ENCODE data around the gene TMEM212. TPM values are rescaled to one million over a fixed set of nuclear protein-coding genes. Genes with fewer than 3 reads are reported as not detected.

The TMEM212 gene
- polyA plus RNA-seq, 2 of the 4 experiments (the other 2 are of a cell fraction) = not detected

DNA sequence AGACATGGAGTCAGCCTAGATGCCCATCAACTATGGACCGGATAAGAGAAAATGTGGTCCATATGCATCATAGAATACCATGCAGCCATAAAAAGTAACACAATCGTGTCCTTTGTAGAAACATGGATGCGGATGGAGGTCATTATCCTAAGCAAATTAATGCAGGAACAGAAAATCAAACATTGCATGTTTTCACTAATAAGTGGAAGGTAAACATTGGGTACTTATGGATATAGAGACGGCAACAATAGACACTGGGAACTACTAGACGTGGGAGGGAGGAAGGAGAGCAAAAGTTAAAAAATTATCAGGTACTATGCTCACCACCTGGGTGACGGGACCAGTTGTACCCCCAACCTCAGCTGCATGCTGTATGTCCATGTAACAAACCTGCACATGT, 35.3 kb upstream of the TMEM212 start:
- H3K4me2 ChIP-seq = no peak overlapping the region; the same call in 2 of the 3 replicates
- POLR2A ChIA-PET = no interaction called here
- 91% methylated on average over 6 of the region's 6 CpGs for WGBS (ENCODE audit: missing lambda C conversion rate)
- DNase-seq (ENCODE audit: low read depth in 1 of 2, low spot score in 1 of 2) (no peak), FAIRE-seq (no peak), ATAC-seq (no peak)
- peak overlapping the region in 1 of 2 experiments; percentile 95; a peak in 3 of 6 replicates for H3K27ac ChIP-seq
- no peak overlapping the region for H3K4me3 ChIP-seq
- no peaks in the 10 kb centered on the region for H3K9me3 ChIP-seq
- H3K4me1 ChIP-seq = peaks cover 63% of the 10 kb centered on the region
- TF ChIP-seq BCL3 (IDR thresholded peaks at IDR 0.05) (no peak), RAD21 (conservative IDR thresholded peaks at IDR 0.05 in 1 of 2, IDR thresholded peaks at IDR 0.05 in 1 of 2) (no peak), PBX3 (IDR thresholded peaks at IDR 0.05) (no peak), EHF (CRISPR knock-in tag; IDR thresholded peaks at IDR 0.05) (no peak), TP53 (CRISPR knock-in tag; IDR thresholded peaks at IDR 0.05) (no peak), HDAC2 (IDR thresholded peaks at IDR 0.05) (no peak), JUNB (IDR thresholded peaks at IDR 0.05) (no peak), SMC3 (IDR thresholded peaks at IDR 0.05) (no peak), CEBPB (IDR thresholded peaks at IDR 0.05) (no peak), FOXS1 (CRISPR knock-in tag; IDR thresholded peaks at IDR 0.05) (no peak), ESRRA (IDR thresholded peaks at IDR 0.05; ENCODE audit: borderline replicate concordance, low read length) (no peak), CHD4 (IDR thresholded peaks at IDR 0.05; ENCODE audit: borderline replicate concordance) (no peak), RCOR1 (IDR thresholded peaks at IDR 0.05; ENCODE audit: low read depth, low read length) (no peak), HOXA7 (CRISPR knock-in tag; IDR thresholded peaks at IDR 0.05) (no peak), MAX (IDR thresholded peaks at IDR 0.05) (no peak), HMGXB4 (CRISPR knock-in tag; IDR thresholded peaks at IDR 0.05; ENCODE audit: borderline replicate concordance) (no peak), POLR2AphosphoS2 (conservative IDR thresholded peaks at IDR 0.05; ENCODE audit: low read length) (no peak)
- TF ChIP-seq, protein P1, sequence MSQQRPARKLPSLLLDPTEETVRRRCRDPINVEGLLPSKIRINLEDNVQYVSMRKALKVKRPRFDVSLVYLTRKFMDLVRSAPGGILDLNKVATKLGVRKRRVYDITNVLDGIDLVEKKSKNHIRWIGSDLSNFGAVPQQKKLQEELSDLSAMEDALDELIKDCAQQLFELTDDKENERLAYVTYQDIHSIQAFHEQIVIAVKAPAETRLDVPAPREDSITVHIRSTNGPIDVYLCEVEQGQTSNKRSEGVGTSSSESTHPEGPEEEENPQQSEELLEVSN (IDR thresholded peaks at IDR 0.05; ENCODE audit: borderline replicate concordance, low read depth) = no peak
- TF ChIP-seq, protein P2, sequence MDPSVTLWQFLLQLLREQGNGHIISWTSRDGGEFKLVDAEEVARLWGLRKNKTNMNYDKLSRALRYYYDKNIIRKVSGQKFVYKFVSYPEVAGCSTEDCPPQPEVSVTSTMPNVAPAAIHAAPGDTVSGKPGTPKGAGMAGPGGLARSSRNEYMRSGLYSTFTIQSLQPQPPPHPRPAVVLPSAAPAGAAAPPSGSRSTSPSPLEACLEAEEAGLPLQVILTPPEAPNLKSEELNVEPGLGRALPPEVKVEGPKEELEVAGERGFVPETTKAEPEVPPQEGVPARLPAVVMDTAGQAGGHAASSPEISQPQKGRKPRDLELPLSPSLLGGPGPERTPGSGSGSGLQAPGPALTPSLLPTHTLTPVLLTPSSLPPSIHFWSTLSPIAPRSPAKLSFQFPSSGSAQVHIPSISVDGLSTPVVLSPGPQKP (IDR thresholded peaks at IDR 0.05; ENCODE audit: low read depth, low read length) = no peak
- CTCF ChIA-PET = no interaction called here

DNA sequence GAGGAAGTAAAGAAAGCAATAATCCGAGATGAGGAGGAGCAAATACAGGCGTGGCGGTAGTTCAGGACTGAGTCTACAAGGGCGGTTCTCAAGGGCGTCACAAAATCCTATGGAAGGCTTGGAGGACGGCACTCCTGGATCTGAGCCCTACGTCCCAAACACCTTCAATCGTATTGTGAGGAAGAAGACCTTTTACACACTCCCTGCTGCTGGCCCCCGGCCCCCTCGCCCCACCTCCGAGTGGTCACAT, 33.6 kb upstream of the TMEM212 start:
- FAIRE-seq (no peak), DNase-seq (ENCODE audit: low read depth in 1 of 2, low spot score in 1 of 2) (peak in 1 of 2 experiments; percentile 77), ATAC-seq (peak; percentile 42 to 65)
- peaks cover 61% of the 10 kb centered on the region for H3K4me1 ChIP-seq
- H3K4me3 ChIP-seq = peak overlapping the region; percentile 73
- H3K9me3 ChIP-seq = no peaks in the 10 kb centered on the region
- TF ChIP-seq HEYL (CRISPR knock-in tag; IDR thresholded peaks at IDR 0.05) = no peak
- TF ChIP-seq TP53 (CRISPR knock-in tag; IDR thresholded peaks at IDR 0.05) = no peak
- TF ChIP-seq POLR2A (IDR thresholded peaks at IDR 0.05; ENCODE audit: low read length) = no peak
- no peak for TF ChIP-seq CBX2 (IDR thresholded peaks at IDR 0.05; ENCODE audit: borderline replicate concordance, low read depth)
- TF ChIP-seq RNF2 (IDR thresholded peaks at IDR 0.05; ENCODE audit: borderline replicate concordance, low read depth) = no peak
- TF ChIP-seq MAFK (IDR thresholded peaks at IDR 0.05; ENCODE audit: partially characterized antibody) = no peak
- no peak for TF ChIP-seq ESRRA (IDR thresholded peaks at IDR 0.05; ENCODE audit: borderline replicate concordance, low read length)
- no peak for TF ChIP-seq HOXB5 (CRISPR knock-in tag; IDR thresholded peaks at IDR 0.05)
- TF ChIP-seq MAX (IDR thresholded peaks at IDR 0.05) = no peak
- TF ChIP-seq PBX3 (IDR thresholded peaks at IDR 0.05) = no peak
- TF ChIP-seq CHD4 (IDR thresholded peaks at IDR 0.05; ENCODE audit: borderline replicate concordance) = no peak
- TF ChIP-seq, protein P3, sequence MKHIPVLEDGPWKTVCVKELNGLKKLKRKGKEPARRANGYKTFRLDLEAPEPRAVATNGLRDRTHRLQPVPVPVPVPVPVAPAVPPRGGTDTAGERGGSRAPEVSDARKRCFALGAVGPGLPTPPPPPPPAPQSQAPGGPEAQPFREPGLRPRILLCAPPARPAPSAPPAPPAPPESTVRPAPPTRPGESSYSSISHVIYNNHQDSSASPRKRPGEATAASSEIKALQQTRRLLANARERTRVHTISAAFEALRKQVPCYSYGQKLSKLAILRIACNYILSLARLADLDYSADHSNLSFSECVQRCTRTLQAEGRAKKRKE (CRISPR knock-in tag; IDR thresholded peaks at IDR 0.05; ENCODE audit: low read depth) = no peak
- TF ChIP-seq FOSB (CRISPR knock-in tag; IDR thresholded peaks at IDR 0.05) = no peak
- TF ChIP-seq EHMT2 (IDR thresholded peaks at IDR 0.05; ENCODE audit: low read depth) = no peak
- no peak for TF ChIP-seq NFE2L2 (conservative IDR thresholded peaks at IDR 0.05; ENCODE audit: low read length)
- no peak for TF ChIP-seq SMC3 (IDR thresholded peaks at IDR 0.05)
- POLR2A ChIA-PET = interaction anchor here (1.1 to 2.1 kb wide), 3 partner anchors 15 to 38 kb away, joined by 4 to 10 read pairs (median 6); no protein-coding TSS in a partner anchor
- H3K27ac ChIP-seq = peak overlapping the region; percentile 94 to 95
- CTCF ChIA-PET = interaction anchor here (0.6 to 1.9 kb wide), 5 partner anchors 20 to 334 kb away, joined by 3 to 11 read pairs (median 3); no protein-coding TSS in a partner anchor
- H3K4me2 ChIP-seq = peak overlapping the region; percentile 92
- WGBS (ENCODE audit: missing lambda C conversion rate) = 0% methylated on average over 8 of the region's 11 CpGs

Data from A549 (cell line).